RPMI7951 (cell line): Measurements from ENCODE around the gene PTPN22. TPM values are rescaled to one million over a fixed set of nuclear protein-coding genes. Genes with fewer than 3 reads are reported as not detected.
A peak's percentile ranks its signal among the peaks of the same experiment; 100 is the strongest.

Source experiments
- DNase-seq: peaks from one replicate; pipeline ENCODE4 v3.0.0-alpha.2; 2012; ENCODE audit warnings: low read depth
- total RNA-seq: library from RNA; depleted of rRNA; stranded (reverse); fragments of >200 nt; shearing (Covaris generic); gene quantifications from 2 replicates; pipeline ENCODE4 v1.2.3, GENCODE V29; 2014

PTPN22 gene
- total RNA-seq, 1 experiment from 2014 or later = 1.1 TPM

DNA sequence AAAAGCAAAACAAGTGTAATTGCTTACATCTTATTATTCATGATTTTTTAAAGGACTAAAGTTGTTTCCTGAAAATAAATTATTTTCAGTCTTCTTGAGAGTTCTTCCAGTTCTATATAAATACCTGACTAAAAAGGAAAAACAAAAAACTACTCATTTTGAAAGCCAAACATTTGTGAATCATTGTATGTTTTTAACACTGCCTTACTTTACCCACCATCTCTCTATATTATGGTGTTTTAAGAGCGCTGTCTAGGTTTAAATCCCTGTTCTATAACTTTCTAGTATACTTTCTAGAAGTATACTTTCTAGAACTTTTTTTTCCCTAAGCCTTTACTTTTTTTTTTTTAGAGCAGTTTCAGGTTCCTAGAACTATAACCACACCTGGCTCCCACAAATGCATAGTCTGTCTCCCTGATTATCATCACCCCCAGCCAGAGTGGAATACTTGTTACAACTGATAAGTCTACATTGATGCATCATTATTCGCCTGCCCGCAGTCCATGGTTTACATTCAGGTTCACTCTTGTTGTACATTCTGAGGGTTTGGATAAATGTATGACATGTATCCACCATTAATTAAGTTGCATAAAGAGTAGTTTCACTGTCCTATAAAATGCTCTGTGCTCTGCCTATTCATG is 69.0 kb downstream of the PTPN22 start:
- no peak for DNase-seq

DNA sequence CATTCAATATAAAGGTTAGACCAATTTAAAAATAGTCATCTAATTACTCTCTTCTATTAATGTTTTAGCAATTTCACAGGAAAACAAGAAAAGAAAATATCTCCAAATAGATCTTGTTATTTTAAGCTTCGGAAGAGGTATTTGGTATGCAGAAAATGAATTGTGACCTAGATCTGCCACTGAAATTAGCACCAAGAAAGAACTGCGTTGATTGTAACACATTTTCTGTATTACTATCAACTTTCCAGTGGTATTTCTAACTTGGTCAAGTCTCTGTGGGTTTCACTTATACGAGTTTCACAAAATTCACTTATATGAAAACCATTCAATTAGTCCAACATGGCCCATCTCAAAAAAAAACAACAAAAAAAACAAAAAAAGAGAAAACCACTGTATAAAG is 71.0 kb downstream of the PTPN22 start:
- DNase-seq = no peak

DNA sequence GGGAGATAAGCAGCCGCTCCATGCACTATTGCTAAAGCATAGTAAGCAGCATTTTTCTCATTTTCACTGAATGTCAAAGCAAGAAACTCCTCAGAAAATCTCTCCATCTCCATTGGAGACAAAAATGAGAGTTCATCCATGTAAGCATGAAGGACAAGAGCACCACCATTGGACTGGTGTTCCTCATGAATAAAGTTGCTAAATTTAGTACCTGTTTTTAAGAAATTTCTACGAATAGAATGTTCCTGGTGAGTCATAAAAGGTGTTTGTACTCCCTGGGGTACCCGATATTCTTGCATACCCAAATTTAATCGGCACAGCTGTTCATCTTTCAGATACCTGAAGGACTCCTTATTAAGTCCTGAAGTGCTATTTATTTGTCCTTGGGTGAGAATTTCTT is 74.0 kb downstream of the PTPN22 start:
- no peak for DNase-seq

GRCh38 chr1:113793878-113794834 is 77.4 kb downstream of the PTPN22 start:
- DNase-seq = no peak

- peak; percentile 45 for DNase-seq
These were observed 78.5 kb downstream of the PTPN22 start for GRCh38 chr1:113792986-113793385.

- DNase-seq = no peak
These were observed 79.0 kb downstream of the PTPN22 start for GRCh38 chr1:113792471-113792870.

GRCh38 chr1:113788802-113789201 is 82.7 kb downstream of the PTPN22 start:
- no peak for DNase-seq

DNA sequence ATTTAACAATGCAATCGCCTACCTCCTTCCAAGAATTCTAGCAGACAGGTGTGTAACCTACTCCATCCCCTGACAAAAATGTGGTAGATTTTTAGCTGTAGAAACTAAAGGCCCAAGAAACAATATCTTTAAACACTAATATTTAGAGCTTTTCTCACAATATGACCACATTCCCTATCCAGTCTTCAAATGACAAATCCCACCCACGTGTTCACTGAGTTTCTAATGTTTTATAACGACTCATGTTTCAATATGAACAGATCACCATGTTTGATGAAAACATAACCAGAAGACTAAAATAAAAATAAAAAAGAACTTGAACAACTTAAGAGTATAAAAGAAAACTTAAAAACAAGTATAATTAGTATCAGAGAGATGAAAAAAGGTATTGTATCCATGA is 83.8 kb downstream of the PTPN22 start:
- no peak for DNase-seq

DNA sequence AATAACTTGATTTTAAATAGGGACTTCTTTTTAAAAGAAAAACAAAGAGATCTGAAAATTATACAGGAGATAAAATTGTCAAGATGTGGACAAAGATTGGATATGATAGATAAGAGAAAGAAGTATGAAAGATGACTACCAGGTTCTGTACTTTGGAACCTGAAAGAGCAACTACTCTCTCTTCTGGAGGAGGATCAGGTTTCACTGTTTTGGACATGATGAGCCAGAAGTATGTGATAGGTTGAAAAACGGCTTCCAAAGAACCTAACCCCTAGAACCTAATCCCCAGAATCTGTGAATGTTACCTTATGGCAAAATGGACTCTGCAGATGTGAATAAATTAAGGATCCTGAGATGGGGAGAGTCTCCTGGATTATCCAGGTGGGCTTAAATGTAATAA is 85.4 kb downstream of the PTPN22 start:
- DNase-seq = no peak

DNA sequence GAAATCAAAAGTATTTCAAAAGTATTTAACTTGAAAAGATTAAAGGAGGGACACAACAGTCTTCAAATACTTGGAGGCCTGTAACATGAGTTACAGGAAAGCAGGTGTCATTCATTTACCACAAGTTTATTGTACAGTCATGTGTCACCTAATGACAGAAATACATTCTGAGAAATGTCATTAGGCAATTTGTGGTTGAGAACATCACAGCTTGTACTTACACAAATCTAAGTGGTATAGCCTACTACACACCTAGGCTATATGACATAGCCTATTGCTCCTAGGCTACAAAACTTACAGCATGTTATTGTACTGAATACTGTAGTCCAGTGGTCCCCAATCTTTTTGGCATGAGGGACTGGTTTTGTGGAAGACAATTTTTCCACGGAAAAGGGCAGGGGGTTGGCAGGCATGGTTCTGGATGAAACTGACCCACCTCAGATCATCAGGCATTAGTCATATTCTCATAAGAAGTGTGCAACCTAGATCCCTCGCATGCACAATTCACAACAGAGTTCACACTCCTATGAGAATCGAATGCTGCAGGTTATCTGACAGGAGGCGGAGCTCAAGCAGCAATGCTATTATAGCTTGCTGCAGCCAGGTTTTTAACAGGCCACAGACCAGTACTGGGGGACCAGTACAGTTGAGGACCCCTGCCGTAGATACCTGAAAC is 87.3 kb downstream of the PTPN22 start:
- DNase-seq = no peak

- DNase-seq = peak; percentile 67
These were observed 88.0 kb downstream of the PTPN22 start for GRCh38 chr1:113783254-113784103.

DNA sequence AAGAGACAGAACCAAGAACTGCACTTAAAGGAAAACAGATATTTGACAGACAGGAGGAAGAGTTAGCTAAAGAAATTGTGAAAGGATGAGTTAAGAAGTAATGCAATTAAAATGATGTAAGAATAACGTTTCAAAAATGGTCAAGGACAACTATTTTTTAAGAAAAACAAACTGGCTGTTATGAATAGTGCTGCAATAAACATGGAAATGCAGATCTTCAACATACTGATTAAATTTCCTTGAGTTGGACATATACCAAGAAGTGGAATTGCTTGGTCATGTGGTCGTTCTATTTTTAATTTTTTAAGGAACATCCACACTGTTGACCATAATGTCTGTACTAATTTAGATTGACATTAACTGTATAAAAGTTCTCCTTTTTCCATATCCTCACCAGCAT is 89.1 kb downstream of the PTPN22 start:
- DNase-seq = no peak

- DNase-seq = peak; percentile 7
These were observed 91.0 kb downstream of the PTPN22 start for GRCh38 chr1:113780374-113781146.

DNA sequence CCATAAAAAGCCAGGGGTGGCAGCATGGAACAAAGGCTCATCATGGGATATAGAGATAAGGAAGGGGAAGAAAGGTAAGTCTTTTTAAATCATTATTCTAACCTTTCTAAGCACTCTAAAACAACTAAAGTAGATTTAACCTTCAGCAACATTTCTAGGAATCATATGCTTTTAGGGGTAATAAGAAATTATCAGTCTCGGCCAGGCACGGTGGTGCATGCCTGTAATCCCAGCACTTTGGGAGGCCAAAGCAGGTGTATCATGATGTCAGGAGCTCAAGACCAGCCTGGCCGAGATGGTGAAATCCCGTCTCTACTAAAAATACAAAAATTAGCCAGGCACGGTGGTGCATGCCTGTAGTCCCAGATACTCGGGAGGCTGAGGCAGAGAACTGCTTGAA is 92.0 kb downstream of the PTPN22 start:
- DNase-seq = no peak

DNA sequence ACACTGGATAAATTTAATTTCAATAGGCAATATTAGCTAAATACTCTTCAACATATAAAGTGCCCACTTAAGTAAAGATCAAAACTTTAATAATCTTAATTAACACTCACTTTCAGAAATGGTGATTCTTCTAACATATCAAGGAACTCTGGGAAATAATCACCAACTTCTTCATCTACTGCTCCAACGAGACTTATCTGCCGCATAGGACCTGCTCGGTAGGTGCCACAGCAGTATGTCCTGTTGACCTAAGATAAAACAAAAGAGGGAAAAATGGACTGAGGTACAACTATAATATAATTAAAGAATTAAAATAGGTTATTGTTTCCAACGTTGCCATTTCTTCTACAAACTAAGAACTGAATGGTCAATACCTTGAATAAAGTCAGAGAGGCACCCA is 94.0 kb downstream of the PTPN22 start:
- DNase-seq = no peak

- DNase-seq = no peak
These were observed 101.5 kb downstream of the PTPN22 start for GRCh38 chr1:113770031-113770430.

DNA sequence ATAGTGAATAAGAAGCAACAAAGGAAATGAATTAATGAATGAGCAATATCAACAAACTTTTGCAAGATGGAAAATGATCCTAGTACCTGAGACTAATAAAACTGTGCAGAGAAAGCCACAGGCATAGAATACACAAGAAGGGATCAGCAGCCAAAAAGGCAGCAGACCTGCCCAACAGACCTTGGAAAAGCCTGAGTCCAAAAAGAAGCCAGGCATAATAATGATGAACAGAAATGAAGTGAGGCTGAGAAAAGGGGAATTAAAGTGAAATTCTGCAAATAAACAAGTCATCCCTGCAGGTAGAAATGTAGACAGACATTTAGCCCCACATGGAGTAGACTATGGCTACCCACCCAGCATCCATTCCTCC is 101.9 kb downstream of the PTPN22 start:
- no peak for DNase-seq

DNA sequence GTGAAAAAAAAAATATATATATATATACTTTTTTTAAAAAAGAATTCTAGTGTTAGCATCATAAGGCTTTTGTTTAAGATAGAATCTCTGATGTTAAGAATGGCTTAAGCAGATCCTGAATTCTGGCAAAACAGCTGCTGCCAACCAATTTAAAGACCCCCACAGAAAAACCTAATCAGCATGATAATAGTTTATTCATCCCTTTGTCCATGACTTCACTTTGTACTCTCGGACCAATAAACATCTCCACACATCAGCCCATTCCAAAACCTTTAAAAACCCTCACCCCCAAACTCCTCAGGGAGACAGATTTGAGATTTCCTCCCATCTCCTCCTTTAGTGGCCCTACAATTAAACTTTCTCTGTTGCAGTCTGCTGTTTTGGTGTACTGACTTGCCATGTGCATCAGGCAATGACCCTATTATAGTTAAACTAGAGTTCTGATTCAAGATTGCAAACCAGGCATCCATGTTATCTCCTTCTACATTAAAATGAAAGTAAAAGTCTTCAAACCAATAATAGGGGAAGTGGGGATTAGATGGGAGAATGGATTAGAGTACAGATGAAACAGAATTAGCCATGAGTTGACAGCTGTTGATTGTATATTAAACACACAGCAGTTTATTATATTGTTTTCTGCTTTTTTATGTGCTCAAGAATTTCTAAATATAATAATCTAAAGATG is 102.5 kb downstream of the PTPN22 start:
- no peak for DNase-seq

- DNase-seq = no peak
These were observed 105.9 kb downstream of the PTPN22 start for GRCh38 chr1:113765306-113766230.
